Neural progenitor cell (in vitro differentiated cells): ENCODE measurements around the gene DHDH. TPM values are rescaled to one million over a fixed set of nuclear protein-coding genes. Genes with fewer than 3 reads are reported as not detected.

Source experiments
- DNase-seq: peaks from one replicate; pipeline ENCODE4 v3.0.0-alpha.2; 2016; ENCODE audit warnings: low spot score
- H2AFZ ChIP-seq: fragments of 200-600 bp; sonication (generic); replicated peaks from 2 replicates; pipeline ENCODE4 v1.6.1; 2016; ENCODE audit warnings: antibody characterized with exemption
- H3F3A ChIP-seq: fragments of 200-600 bp; sonication (generic); 2 replicates; pipeline ENCODE4 v1.6.1; 2016; ENCODE audit warnings: antibody characterized with exemption, low read depth
- H3K27ac ChIP-seq: fragments of 200-600 bp; sonication (generic); 2 replicates; pipeline ENCODE4 v1.5.1; 2016; ENCODE audit warnings: mild to moderate bottlenecking
- H3K27me3 ChIP-seq: fragments of 200-600 bp; sonication (generic); 2 replicates; pipeline ENCODE4 v1.6.1; 2016; ENCODE audit warnings: mild to moderate bottlenecking, moderate library complexity
- H3K36me3 ChIP-seq: fragments of 200-600 bp; sonication (generic); 2 replicates; pipeline ENCODE4 v1.5.1; 2016
- H3K4me1 ChIP-seq: fragments of 200-600 bp; sonication (generic); 2 replicates; pipeline ENCODE4 v1.6.1; 2016; ENCODE audit warnings: mixed run types
- H3K4me2 ChIP-seq: fragments of 200-600 bp; sonication (generic); 2 replicates; pipeline ENCODE4 v1.6.1; 2016
- H3K4me3 ChIP-seq: fragments of 200-600 bp; sonication (generic); 2 replicates; pipeline ENCODE4 v1.5.1; 2016
- H3K79me2 ChIP-seq: fragments of 200-600 bp; sonication (generic); 2 replicates; pipeline ENCODE4 v1.6.1; 2016; ENCODE audit warnings: low read depth
- H3K9ac ChIP-seq: fragments of 200-600 bp; sonication (generic); 2 replicates; pipeline ENCODE4 v1.6.1; 2016
- H3K9me3 ChIP-seq: fragments of 200-600 bp; sonication (generic); 2 replicates; pipeline ENCODE4 v1.5.1; 2016; ENCODE audit warnings: low read depth
- H4K20me1 ChIP-seq: fragments of 200-600 bp; sonication (generic); 2 replicates; pipeline ENCODE4 v1.6.1; 2016; ENCODE audit warnings: low read depth
- H3K27ac Mint-ChIP-seq: 3 replicates; pipeline ENCODE4 v1.8.0; 2021; ENCODE audit warnings: mixed read lengths
- H3K27me3 Mint-ChIP-seq: 2 replicates; pipeline ENCODE4 v1.8.0; 2022; ENCODE audit warnings: low read depth, mild to moderate bottlenecking, inconsistent platforms, moderate library complexity, mixed read lengths; ENCODE audit not compliant: insufficient read depth
- H3K36me3 Mint-ChIP-seq: 3 replicates; pipeline ENCODE4 v1.8.0; 2021; ENCODE audit warnings: mixed read lengths
- H3K4me1 Mint-ChIP-seq: 3 replicates; pipeline ENCODE4 v1.8.0; 2021; ENCODE audit warnings: mixed read lengths
- H3K4me3 Mint-ChIP-seq: 3 replicates; pipeline ENCODE4 v1.8.0; 2021; ENCODE audit warnings: mild to moderate bottlenecking, moderate library complexity, mixed read lengths
- H3K9me3 Mint-ChIP-seq: 3 replicates; pipeline ENCODE4 v1.8.0; 2020; ENCODE audit warnings: mixed read lengths
- EZH2 ChIP-seq: fragments of 200-600 bp; sonication (generic); IDR thresholded peaks from 2 replicates; pipeline ENCODE4 v1.6.1; 2017; ENCODE audit warnings: antibody characterized with exemption, mild to moderate bottlenecking, moderate library complexity
- EZH2phosphoT487 ChIP-seq: fragments of 200-600 bp; sonication (generic); IDR thresholded peaks from 2 replicates; pipeline ENCODE4 v1.6.1; 2017; ENCODE audit warnings: antibody characterized with exemption
- total RNA-seq: library from RNA; depleted of rRNA; stranded (reverse); fragments of >200 nt; gene quantifications from 2 replicates; pipeline ENCODE4 v1.2.3, GENCODE V29; 2015; ENCODE audit warnings: low replicate concordance
- TF ChIP-seq, protein P1 (sequence below): fragments of 200-600 bp; sonication (generic); IDR thresholded peaks from 2 replicates; pipeline ENCODE4 v1.5.1; 2017; ENCODE audit warnings: antibody characterized with exemption, mild to moderate bottlenecking

The DHDH gene
- total RNA-seq, 1 donor from 2014 or later = not detected

DNA sequence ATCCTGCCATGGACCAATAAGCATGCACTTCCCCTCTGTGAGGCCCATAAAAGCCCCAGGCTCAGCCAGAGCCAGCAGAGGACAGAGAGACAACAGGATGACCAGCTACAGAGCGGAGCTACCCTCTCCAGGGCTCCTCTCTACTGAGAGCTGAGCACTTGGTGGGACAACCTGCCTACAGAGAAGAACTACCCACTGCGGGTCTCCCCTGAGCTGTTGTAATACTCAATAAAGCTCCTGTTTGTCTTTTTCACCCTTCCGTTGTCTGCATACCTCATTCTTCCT is 13.7 kb downstream of the DHDH start:
- no peaks in the 10 kb centered on the region for H3K36me3 ChIP-seq
- peaks cover 9% of the 10 kb centered on the region for H3K27me3 Mint-ChIP-seq

DNA sequence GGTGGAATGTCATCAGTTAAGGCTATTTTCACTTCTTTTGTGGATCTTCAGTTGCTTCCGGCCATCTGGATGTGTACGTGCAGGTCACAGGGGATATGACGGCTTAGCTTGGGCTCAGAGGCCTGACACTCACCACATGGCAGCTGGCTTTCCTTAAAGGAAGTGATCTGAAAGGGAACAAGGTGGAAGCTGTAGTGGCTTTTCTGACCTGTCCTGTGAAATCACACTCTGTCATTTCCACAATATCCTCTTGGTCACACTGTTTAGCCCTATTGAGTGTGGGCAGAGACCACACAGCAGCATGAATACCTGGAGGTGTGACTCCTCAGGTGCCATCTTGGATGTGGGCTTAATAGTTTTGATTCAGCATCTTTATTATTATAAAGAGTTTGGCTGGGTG is 16.7 kb downstream of the DHDH start:
- Histone ChIP-seq H3K4me2 (no peak overlapping the region), H3K9ac (no peak overlapping the region), H3K27ac (no peak overlapping the region), H2AFZ (no peak overlapping the region), H3K4me3 (no peak overlapping the region), H3K4me1 (no peaks in the 10 kb centered on the region), H3K79me2 (peaks cover 3% of the 10 kb centered on the region), H4K20me1 (no peaks in the 10 kb centered on the region), H3K27me3 (no peaks in the 10 kb centered on the region), H3K36me3 (no peaks in the 10 kb centered on the region), H3K9me3 (no peaks in the 10 kb centered on the region), H3F3A (peaks cover 6% of the 10 kb centered on the region)
- no peak for DNase-seq
- no peaks in the 10 kb centered on the region for H3K36me3 Mint-ChIP-seq
- H3K4me1 Mint-ChIP-seq = peaks cover 3% of the 10 kb centered on the region
- H3K4me3 Mint-ChIP-seq = no peak overlapping the region
- H3K27me3 Mint-ChIP-seq = peaks cover 7% of the 10 kb centered on the region
- H3K27ac Mint-ChIP-seq = no peak overlapping the region
- H3K9me3 Mint-ChIP-seq = peaks cover 4% of the 10 kb centered on the region
- TF ChIP-seq EZH2phosphoT487 (no peak), EZH2 (no peak)
- TF ChIP-seq, protein P1, sequence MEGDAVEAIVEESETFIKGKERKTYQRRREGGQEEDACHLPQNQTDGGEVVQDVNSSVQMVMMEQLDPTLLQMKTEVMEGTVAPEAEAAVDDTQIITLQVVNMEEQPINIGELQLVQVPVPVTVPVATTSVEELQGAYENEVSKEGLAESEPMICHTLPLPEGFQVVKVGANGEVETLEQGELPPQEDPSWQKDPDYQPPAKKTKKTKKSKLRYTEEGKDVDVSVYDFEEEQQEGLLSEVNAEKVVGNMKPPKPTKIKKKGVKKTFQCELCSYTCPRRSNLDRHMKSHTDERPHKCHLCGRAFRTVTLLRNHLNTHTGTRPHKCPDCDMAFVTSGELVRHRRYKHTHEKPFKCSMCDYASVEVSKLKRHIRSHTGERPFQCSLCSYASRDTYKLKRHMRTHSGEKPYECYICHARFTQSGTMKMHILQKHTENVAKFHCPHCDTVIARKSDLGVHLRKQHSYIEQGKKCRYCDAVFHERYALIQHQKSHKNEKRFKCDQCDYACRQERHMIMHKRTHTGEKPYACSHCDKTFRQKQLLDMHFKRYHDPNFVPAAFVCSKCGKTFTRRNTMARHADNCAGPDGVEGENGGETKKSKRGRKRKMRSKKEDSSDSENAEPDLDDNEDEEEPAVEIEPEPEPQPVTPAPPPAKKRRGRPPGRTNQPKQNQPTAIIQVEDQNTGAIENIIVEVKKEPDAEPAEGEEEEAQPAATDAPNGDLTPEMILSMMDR = no peak

More for the DNA sequence above, 13.7 kb downstream of the DHDH start:
- Histone ChIP-seq H3K27ac (no peak overlapping the region), H2AFZ (no peak overlapping the region), H3K79me2 (no peaks in the 10 kb centered on the region), H3K9me3 (no peaks in the 10 kb centered on the region), H3K4me2 (no peak overlapping the region), H3F3A (no peaks in the 10 kb centered on the region), H3K27me3 (no peaks in the 10 kb centered on the region), H3K4me3 (no peak overlapping the region), H4K20me1 (no peaks in the 10 kb centered on the region), H3K9ac (no peak overlapping the region), H3K4me1 (no peaks in the 10 kb centered on the region)
- H3K36me3 Mint-ChIP-seq = no peaks in the 10 kb centered on the region
- H3K9me3 Mint-ChIP-seq = peaks cover 4% of the 10 kb centered on the region
- no peak for DNase-seq
- TF ChIP-seq, protein P1 = no peak
- no peak for TF ChIP-seq EZH2
- no peak for TF ChIP-seq EZH2phosphoT487
- no peak overlapping the region for H3K27ac Mint-ChIP-seq
- no peak overlapping the region for H3K4me3 Mint-ChIP-seq
- H3K4me1 Mint-ChIP-seq = peaks cover 11% of the 10 kb centered on the region

DNA sequence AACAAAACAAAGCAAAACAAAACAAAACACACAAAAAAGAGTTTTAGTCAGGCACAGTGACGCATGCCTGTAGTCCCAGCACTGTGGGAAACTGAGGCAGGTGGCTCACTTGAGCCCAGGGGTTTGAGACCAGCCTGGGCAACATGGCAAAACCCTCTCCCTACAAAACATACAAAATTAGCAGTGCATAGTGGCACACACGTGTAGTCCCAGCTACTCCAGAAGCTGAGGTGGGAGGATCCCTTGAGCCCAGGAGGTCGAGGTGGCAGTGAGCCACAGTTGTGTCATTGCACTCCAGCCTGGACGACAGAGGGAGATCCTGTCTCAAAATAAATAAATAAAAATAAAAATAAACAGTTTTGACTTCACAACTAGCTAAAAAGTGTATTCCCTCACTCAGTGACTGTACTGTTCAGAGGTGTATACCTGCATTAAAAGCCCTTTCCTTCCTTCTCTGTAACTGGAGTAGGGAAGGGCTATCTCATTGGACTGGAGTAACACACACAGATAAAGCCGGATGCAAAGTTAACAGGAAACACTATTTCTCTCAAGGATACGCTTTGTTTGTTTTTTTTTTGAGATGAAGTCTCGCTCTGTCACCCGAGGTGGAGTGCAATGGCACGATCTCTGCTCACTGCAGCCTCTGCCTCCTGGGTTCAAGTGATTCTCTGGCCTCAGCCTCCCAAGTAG is 17.5 kb downstream of the DHDH start:
- Histone ChIP-seq H3K79me2 (peaks cover 12% of the 10 kb centered on the region), H3K36me3 (no peaks in the 10 kb centered on the region), H2AFZ (no peak overlapping the region), H3K9ac (no peak overlapping the region), H4K20me1 (no peaks in the 10 kb centered on the region), H3K27me3 (no peaks in the 10 kb centered on the region), H3K4me3 (no peak overlapping the region), H3K9me3 (no peaks in the 10 kb centered on the region), H3K4me2 (no peak overlapping the region), H3F3A (peaks cover 6% of the 10 kb centered on the region), H3K27ac (no peak overlapping the region), H3K4me1 (peaks cover 7% of the 10 kb centered on the region)
- Mint-ChIP-seq H3K4me3 (no peak overlapping the region), H3K9me3 (peaks cover 4% of the 10 kb centered on the region), H3K4me1 (peaks cover 8% of the 10 kb centered on the region), H3K27ac (no peak overlapping the region), H3K36me3 (no peaks in the 10 kb centered on the region), H3K27me3 (peaks cover 8% of the 10 kb centered on the region)
- DNase-seq = no peak
- TF ChIP-seq, protein P1 = no peak
- TF ChIP-seq EZH2phosphoT487 = no peak
- no peak for TF ChIP-seq EZH2
